GM12878 (cell line): ENCODE results near the gene PATJ. TPM values are rescaled to one million over a fixed set of nuclear protein-coding genes. Genes with fewer than 3 reads are reported as not detected.

Source experiments
- ASH2L ChIP-seq: fragments of 300-600, 200-600 bp; sonication (generic); IDR thresholded peaks from 2 replicates; pipeline ENCODE4 v1.6.1; 2017; ENCODE audit warnings: low read depth, mild to moderate bottlenecking, borderline replicate concordance
- CEBPB ChIP-seq, 2 experiments: fragments of 150-350 bp in 1 of 2; IDR thresholded peaks; 2 replicates each; pipeline ENCODE4 v1.6.1; 2012 to 2014; ENCODE audit warnings: low read depth in 2 of 2, low read length in 2 of 2, borderline replicate concordance in 1 of 2, inconsistent platforms in 1 of 2
- FOS ChIP-seq: IDR thresholded peaks from 3 replicates; pipeline ENCODE4 v1.6.1; 2011; ENCODE audit warnings: borderline replicate concordance; ENCODE audit not compliant: insufficient read length; ENCODE audit errors: extremely low read depth
- GABPA ChIP-seq: IDR thresholded peaks from 2 replicates; pipeline ENCODE4 v1.6.1; 2014; ENCODE audit warnings: antibody characterized with exemption, low read depth, mild to moderate bottlenecking, inconsistent platforms
- HDAC2 ChIP-seq: fragments of 200-600 bp; sonication (generic); IDR thresholded peaks from 2 replicates; pipeline ENCODE4 v1.6.1; 2017
- KAT2A ChIP-seq: conservative IDR thresholded peaks from 2 replicates; pipeline ENCODE4 v1.6.1; 2011; ENCODE audit warnings: low read depth, low read length; ENCODE audit not compliant: control insufficient read depth
- KLF5 ChIP-seq: fragments of 450-650 bp; IDR thresholded peaks from 2 replicates; pipeline ENCODE4 v1.6.1; 2014; ENCODE audit warnings: mild to moderate bottlenecking; ENCODE audit not compliant: partially characterized antibody
- MYC ChIP-seq: IDR thresholded peaks from 2 replicates; pipeline ENCODE4 v1.6.1; 2011; ENCODE audit warnings: mild to moderate bottlenecking, low read length, moderate library complexity, inconsistent platforms; ENCODE audit not compliant: insufficient read depth, insufficient replicate concordance, insufficient read length, severe bottlenecking
- NFYA ChIP-seq: IDR thresholded peaks from 2 replicates; pipeline ENCODE4 v1.6.1; 2011; ENCODE audit warnings: low read depth, mild to moderate bottlenecking, low read length, improper control_type of control experiment, borderline replicate concordance
- NR2C2 ChIP-seq: IDR thresholded peaks from 2 replicates; pipeline ENCODE4 v1.6.1; 2011; ENCODE audit warnings: borderline replicate concordance, low read depth; ENCODE audit not compliant: control insufficient read depth, insufficient read length
- NRF1 ChIP-seq: conservative IDR thresholded peaks from 2 replicates; pipeline ENCODE4 v1.6.1; 2011; ENCODE audit warnings: mild to moderate bottlenecking, low read depth, low read length, improper control_type of control experiment
- PAX5 ChIP-seq: IDR thresholded peaks from 2 replicates; pipeline ENCODE4 v1.6.1; 2011; ENCODE audit warnings: low read depth, low read length, borderline replicate concordance
- POLR2A ChIP-seq: IDR thresholded peaks from 2 replicates; pipeline ENCODE4 v1.6.1; 2011; ENCODE audit warnings: low read depth, mild to moderate bottlenecking, low read length
- POU2F2 ChIP-seq: IDR thresholded peaks from 3 replicates; pipeline ENCODE4 v1.6.1; 2011; ENCODE audit warnings: low read depth, mild to moderate bottlenecking, low read length, borderline replicate concordance
- RAD21 ChIP-seq: IDR thresholded peaks from 2 replicates; pipeline ENCODE4 v1.6.1; 2011; ENCODE audit warnings: mild to moderate bottlenecking, low read depth, low read length, moderate library complexity; ENCODE audit not compliant: insufficient read depth
- SREBF1 ChIP-seq: IDR thresholded peaks from 2 replicates; pipeline ENCODE4 v1.6.1; 2012; ENCODE audit warnings: mild to moderate bottlenecking, low read length
- SRF ChIP-seq, 2 experiments: IDR thresholded peaks; 2 replicates each; pipeline ENCODE4 v1.6.1; 2011; ENCODE audit warnings: low read depth in 2 of 2, low read length in 2 of 2, mild to moderate bottlenecking in 1 of 2, moderate library complexity in 1 of 2
- STAT3 ChIP-seq: IDR thresholded peaks from 2 replicates; pipeline ENCODE4 v1.6.1; 2011; ENCODE audit warnings: low read depth, low read length, improper control_type of control experiment
- SUZ12 ChIP-seq: fragments of 200-600 bp; sonication (generic); IDR thresholded peaks from one replicate; pipeline ENCODE4 v1.6.1; 2018; ENCODE audit warnings: antibody characterized with exemption, mild to moderate bottlenecking; ENCODE audit not compliant: unreplicated experiment
- TAF1 ChIP-seq: IDR thresholded peaks from 2 replicates; pipeline ENCODE4 v1.6.1; 2011; ENCODE audit warnings: mild to moderate bottlenecking, low read depth, low read length, borderline replicate concordance
- TCF3 ChIP-seq: IDR thresholded peaks from 2 replicates; pipeline ENCODE4 v1.6.1; 2012; ENCODE audit warnings: low read depth, mild to moderate bottlenecking, low read length, borderline replicate concordance; ENCODE audit not compliant: insufficient read depth
- ZNF622 ChIP-seq: fragments of 450-650 bp; IDR thresholded peaks from 2 replicates; pipeline ENCODE4 v1.6.1; 2017; ENCODE audit warnings: mild to moderate bottlenecking, inconsistent platforms
- polyA plus RNA-seq, 11 experiments: library from polyadenylated mRNA; depleted of rRNA in 4 of 11; unstranded in 6 of 11; stranded (reverse) in 5 of 11; fragments of >200 nt; fragmentation: Nextera tagmentation in 4 of 11; fragmentation: Illumina TruSeq in 1 of 11; extraction: Ambion mirVana in 4 of 11; extraction: Trizol in 1 of 11; gene quantifications; 1 replicate in 1 of 11; 2 replicates in 10 of 11; pipeline versions ENCODE4 v1.2.1 to v1.2.3, GENCODE V29; 2011 to 2016; ENCODE audit warnings: inconsistent platforms in 2 of 11, missing spikeins in 2 of 11, low read depth in 1 of 11
- total RNA-seq, 4 experiments: library from RNA; depleted of rRNA in 3 of 4; stranded (reverse); fragments of >200 nt in 3 of 4; fragmentation: Illumina TruSeq in 1 of 4; extraction: Trizol in 1 of 4; gene quantifications; 2 replicates each; pipeline versions ENCODE4 v1.2.1 to v1.2.3, GENCODE V29; 2013 to 2021
- TF ChIP-seq, protein P1 (sequence below): IDR thresholded peaks from 2 replicates; pipeline ENCODE4 v1.6.1; 2012; ENCODE audit warnings: improper control_type of control experiment, low read depth, low read length; ENCODE audit not compliant: insufficient replicate concordance
- TF ChIP-seq, protein P2 (sequence below): fragments of 450-650 bp; conservative IDR thresholded peaks from 2 replicates; pipeline ENCODE4 v1.6.1; 2017; ENCODE audit warnings: mild to moderate bottlenecking, moderate library complexity

PATJ gene
- total and polyA plus RNA-seq, 10 of the 15 experiments (the other 5 are each of a cell fraction or from before 2014, with no cell fraction given) = 2.8 to 13.9 (median 6.9) TPM

DNA sequence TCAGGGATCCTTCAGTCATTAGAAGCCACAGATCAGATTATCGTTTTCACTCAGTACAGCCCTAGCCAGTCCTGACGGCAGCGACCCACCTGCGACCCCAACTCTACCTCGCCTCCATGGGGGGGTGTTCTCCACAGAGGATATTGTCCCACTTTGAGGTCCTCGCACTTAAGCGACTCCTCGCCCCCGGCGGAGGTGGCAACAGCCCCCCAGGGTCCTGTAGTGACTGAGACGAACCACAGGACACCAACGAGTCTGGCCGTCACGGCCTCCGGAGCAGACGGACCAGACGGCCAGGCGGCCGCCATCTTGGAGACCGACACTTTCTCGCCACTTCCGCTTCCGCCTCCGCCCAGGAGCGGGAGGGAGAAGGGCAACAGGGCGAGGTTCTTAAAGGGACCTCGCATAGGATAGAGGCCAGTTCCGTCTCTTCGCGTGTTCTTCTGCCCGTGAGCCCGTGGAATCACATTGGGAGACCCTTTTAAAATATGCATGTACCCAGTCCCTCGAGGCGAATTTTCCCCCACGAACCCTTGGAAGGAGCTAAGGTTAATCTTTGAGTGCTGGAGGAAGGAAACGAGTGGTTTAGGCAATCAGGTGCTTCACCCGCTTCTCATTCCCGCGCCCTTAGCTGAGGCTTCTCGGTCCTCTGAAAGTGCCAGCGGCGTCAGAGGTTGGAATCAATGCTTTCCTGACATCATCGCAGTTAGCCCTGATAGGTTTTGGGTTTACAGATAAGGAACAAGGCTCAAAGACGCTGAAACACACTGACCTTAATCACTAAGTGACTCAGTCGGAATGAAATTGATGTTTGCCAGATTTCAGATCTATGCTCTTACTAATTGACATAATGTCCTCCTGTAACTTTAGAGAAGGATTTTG, 17.2 kb upstream of the PATJ start, which contains the start of gene TM2D1 (continued):
- no peak for TF ChIP-seq ZNF622
- no peak for TF ChIP-seq NRF1
- no peak for TF ChIP-seq NR2C2
- TF ChIP-seq KLF5 = peak; percentile 62
- TF ChIP-seq, protein P1, sequence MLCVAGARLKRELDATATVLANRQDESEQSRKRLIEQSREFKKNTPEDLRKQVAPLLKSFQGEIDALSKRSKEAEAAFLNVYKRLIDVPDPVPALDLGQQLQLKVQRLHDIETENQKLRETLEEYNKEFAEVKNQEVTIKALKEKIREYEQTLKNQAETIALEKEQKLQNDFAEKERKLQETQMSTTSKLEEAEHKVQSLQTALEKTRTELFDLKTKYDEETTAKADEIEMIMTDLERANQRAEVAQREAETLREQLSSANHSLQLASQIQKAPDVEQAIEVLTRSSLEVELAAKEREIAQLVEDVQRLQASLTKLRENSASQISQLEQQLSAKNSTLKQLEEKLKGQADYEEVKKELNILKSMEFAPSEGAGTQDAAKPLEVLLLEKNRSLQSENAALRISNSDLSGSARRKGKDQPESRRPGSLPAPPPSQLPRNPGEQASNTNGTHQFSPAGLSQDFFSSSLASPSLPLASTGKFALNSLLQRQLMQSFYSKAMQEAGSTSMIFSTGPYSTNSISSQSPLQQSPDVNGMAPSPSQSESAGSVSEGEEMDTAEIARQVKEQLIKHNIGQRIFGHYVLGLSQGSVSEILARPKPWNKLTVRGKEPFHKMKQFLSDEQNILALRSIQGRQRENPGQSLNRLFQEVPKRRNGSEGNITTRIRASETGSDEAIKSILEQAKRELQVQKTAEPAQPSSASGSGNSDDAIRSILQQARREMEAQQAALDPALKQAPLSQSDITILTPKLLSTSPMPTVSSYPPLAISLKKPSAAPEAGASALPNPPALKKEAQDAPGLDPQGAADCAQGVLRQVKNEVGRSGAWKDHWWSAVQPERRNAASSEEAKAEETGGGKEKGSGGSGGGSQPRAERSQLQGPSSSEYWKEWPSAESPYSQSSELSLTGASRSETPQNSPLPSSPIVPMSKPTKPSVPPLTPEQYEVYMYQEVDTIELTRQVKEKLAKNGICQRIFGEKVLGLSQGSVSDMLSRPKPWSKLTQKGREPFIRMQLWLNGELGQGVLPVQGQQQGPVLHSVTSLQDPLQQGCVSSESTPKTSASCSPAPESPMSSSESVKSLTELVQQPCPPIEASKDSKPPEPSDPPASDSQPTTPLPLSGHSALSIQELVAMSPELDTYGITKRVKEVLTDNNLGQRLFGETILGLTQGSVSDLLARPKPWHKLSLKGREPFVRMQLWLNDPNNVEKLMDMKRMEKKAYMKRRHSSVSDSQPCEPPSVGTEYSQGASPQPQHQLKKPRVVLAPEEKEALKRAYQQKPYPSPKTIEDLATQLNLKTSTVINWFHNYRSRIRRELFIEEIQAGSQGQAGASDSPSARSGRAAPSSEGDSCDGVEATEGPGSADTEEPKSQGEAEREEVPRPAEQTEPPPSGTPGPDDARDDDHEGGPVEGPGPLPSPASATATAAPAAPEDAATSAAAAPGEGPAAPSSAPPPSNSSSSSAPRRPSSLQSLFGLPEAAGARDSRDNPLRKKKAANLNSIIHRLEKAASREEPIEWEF = no peak
- no peak for TF ChIP-seq SRF (IDR thresholded peaks at IDR 0.05; ENCODE audit: low read depth in 2 of 2, low read length in 2 of 2)
- TF ChIP-seq TCF3 = peak; percentile 72; the same call in 1 of the 2 replicates
- TF ChIP-seq, protein P2, sequence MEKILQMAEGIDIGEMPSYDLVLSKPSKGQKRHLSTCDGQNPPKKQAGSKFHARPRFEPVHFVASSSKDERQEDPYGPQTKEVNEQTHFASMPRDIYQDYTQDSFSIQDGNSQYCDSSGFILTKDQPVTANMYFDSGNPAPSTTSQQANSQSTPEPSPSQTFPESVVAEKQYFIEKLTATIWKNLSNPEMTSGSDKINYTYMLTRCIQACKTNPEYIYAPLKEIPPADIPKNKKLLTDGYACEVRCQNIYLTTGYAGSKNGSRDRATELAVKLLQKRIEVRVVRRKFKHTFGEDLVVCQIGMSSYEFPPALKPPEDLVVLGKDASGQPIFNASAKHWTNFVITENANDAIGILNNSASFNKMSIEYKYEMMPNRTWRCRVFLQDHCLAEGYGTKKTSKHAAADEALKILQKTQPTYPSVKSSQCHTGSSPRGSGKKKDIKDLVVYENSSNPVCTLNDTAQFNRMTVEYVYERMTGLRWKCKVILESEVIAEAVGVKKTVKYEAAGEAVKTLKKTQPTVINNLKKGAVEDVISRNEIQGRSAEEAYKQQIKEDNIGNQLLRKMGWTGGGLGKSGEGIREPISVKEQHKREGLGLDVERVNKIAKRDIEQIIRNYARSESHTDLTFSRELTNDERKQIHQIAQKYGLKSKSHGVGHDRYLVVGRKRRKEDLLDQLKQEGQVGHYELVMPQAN = no peak; the same call in 1 of the 2 replicates
- peak; percentile 62; the same call in 1 of the 2 replicates for TF ChIP-seq ASH2L
- no peak for TF ChIP-seq FOS
- no peak for TF ChIP-seq SREBF1
- no peak for TF ChIP-seq KAT2A
- peak; percentile 94 for TF ChIP-seq POU2F2
- TF ChIP-seq STAT3 = no peak
- no peak for TF ChIP-seq MYC
- peak; percentile 100 for TF ChIP-seq POLR2A
- peak; percentile 66 for TF ChIP-seq PAX5
- no peak for TF ChIP-seq HDAC2
- no peak for TF ChIP-seq NFYA
- no peak for TF ChIP-seq SUZ12
- peak; percentile 97 for TF ChIP-seq TAF1
- no peak for TF ChIP-seq CEBPB (IDR thresholded peaks at IDR 0.05; ENCODE audit: borderline replicate concordance in 1 of 2, low read depth in 2 of 2, low read length in 2 of 2)
- TF ChIP-seq RAD21 = no peak
- peak; percentile 92 for TF ChIP-seq GABPA
